HepG2 (cell line): ENCODE data around the gene SLC13A5. TPM values are rescaled to one million over a fixed set of nuclear protein-coding genes. Genes with fewer than 3 reads are reported as not detected.

Experiments used
- AGO1 ChIP-seq: fragments of 200-400 bp; formaldehyde crosslinking; IDR thresholded peaks from 2 replicates; pipeline ENCODE4 v1.6.1; 2017; ENCODE audit warnings: mild to moderate bottlenecking, low read depth, low read length, moderate library complexity; ENCODE audit not compliant: poor library complexity, severe bottlenecking
- ELF3 ChIP-seq: IDR thresholded peaks from 2 replicates; pipeline ENCODE4 v1.6.1; 2016; ENCODE audit warnings: missing genetic modification reagents, missing compliant biosample characterization
- GMEB2 ChIP-seq: IDR thresholded peaks from 2 replicates; pipeline ENCODE4 v1.6.1; 2016; ENCODE audit warnings: missing biosample characterization, missing genetic modification reagents, low read depth
- ISX ChIP-seq: sonication (generic); formaldehyde crosslinking; conservative IDR thresholded peaks from 2 replicates; pipeline ENCODE4 v1.5.0; 2020; ENCODE audit warnings: missing genetic modification reagents
- KAT8 ChIP-seq: IDR thresholded peaks from 2 replicates; pipeline ENCODE4 v1.6.1; 2016; ENCODE audit warnings: missing genetic modification reagents, missing compliant biosample characterization
- KDM6A ChIP-seq: IDR thresholded peaks from 2 replicates; pipeline ENCODE4 v1.6.1; 2016; ENCODE audit warnings: low read depth
- KLF16 ChIP-seq, 2 experiments: sonication (generic) in 1 of 2; formaldehyde crosslinking in 1 of 2; IDR thresholded peaks; 2 replicates each; pipeline versions ENCODE4 v1.6.1 to v1.8.0; 2016 to 2023; ENCODE audit warnings: missing genetic modification reagents in 2 of 2, missing compliant biosample characterization in 1 of 2
- MTF2 ChIP-seq: sonication (generic); formaldehyde crosslinking; IDR thresholded peaks from 2 replicates; pipeline ENCODE4 v1.5.0; 2020; ENCODE audit warnings: missing genetic modification reagents, borderline replicate concordance
- NR2F6 ChIP-seq, 2 experiments: IDR thresholded peaks; 2 replicates each; pipeline ENCODE4 v1.6.1; 2016; ENCODE audit warnings: antibody characterized with exemption in 1 of 2, mild to moderate bottlenecking in 1 of 2
- NRL ChIP-seq: sonication (generic); formaldehyde crosslinking; IDR thresholded peaks from 2 replicates; pipeline ENCODE4 v1.5.0; 2020; ENCODE audit warnings: missing genetic modification reagents, mild to moderate bottlenecking, moderate library complexity, borderline replicate concordance
- PITX1 ChIP-seq: sonication (generic); formaldehyde crosslinking; IDR thresholded peaks from 2 replicates; pipeline ENCODE4 v1.5.1; 2020; ENCODE audit warnings: mild to moderate bottlenecking, missing genetic modification reagents
- SNAI1 ChIP-seq: sonication (generic); formaldehyde crosslinking; IDR thresholded peaks from 2 replicates; pipeline ENCODE4 v1.5.0; 2020; ENCODE audit warnings: mild to moderate bottlenecking, missing genetic modification reagents, borderline replicate concordance
- SP2 ChIP-seq: sonication (generic); formaldehyde crosslinking; IDR thresholded peaks from 2 replicates; pipeline ENCODE4 v1.5.1; 2020; ENCODE audit warnings: mild to moderate bottlenecking, missing genetic modification reagents
- TOE1 ChIP-seq: sonication (generic); formaldehyde crosslinking; IDR thresholded peaks from 2 replicates; pipeline ENCODE4 v1.4.0; 2020; ENCODE audit warnings: mild to moderate bottlenecking, missing genetic modification reagents
- TRIM24 ChIP-seq: sonication (generic); formaldehyde crosslinking; IDR thresholded peaks from 2 replicates; pipeline ENCODE4 v1.8.0; 2022; ENCODE audit warnings: mild to moderate bottlenecking, missing genetic modification reagents
- ZFP36 ChIP-seq: fragments of 150-350 bp; IDR thresholded peaks from 2 replicates; pipeline ENCODE4 v1.6.1; 2018; ENCODE audit warnings: borderline replicate concordance, low read length, low read depth; ENCODE audit not compliant: partially characterized antibody
- ZNF251 ChIP-seq: sonication (generic); formaldehyde crosslinking; IDR thresholded peaks from 2 replicates; pipeline ENCODE4 v1.9.0; 2021; ENCODE audit warnings: mild to moderate bottlenecking, missing genetic modification reagents
- ZNF354B ChIP-seq: sonication (generic); formaldehyde crosslinking; IDR thresholded peaks from 2 replicates; pipeline ENCODE4 v1.8.0; 2022; ENCODE audit warnings: mild to moderate bottlenecking, missing genetic modification reagents
- ZNF414 ChIP-seq: sonication (generic); formaldehyde crosslinking; IDR thresholded peaks from 2 replicates; pipeline ENCODE4 v1.5.0; 2020; ENCODE audit warnings: missing genetic modification reagents
- ZNF510 ChIP-seq: sonication (generic); formaldehyde crosslinking; IDR thresholded peaks from 2 replicates; pipeline ENCODE4 v1.4.0; 2020; ENCODE audit warnings: low read depth, mild to moderate bottlenecking, missing genetic modification reagents
- ZNF574 ChIP-seq: sonication (generic); formaldehyde crosslinking; IDR thresholded peaks from 2 replicates; pipeline ENCODE4 v1.4.0; 2020; ENCODE audit warnings: missing genetic modification reagents
- ZSCAN21 ChIP-seq: sonication (generic); formaldehyde crosslinking; IDR thresholded peaks from 2 replicates; pipeline ENCODE4 v1.8.0; 2022; ENCODE audit warnings: mild to moderate bottlenecking, missing genetic modification reagents, moderate library complexity, borderline replicate concordance
- polyA plus RNA-seq, 8 experiments: library from polyadenylated mRNA; depleted of rRNA in 3 of 8; stranded (reverse) in 7 of 8; unstranded in 1 of 8; fragments of >200 nt; fragmentation: Illumina TruSeq in 4 of 8; extraction: Trizol in 4 of 8; gene quantifications; 2 replicates each; pipeline versions ENCODE4 v1.2.1 to v1.2.3, GENCODE V29; 2011 to 2016; ENCODE audit warnings: low read depth in 4 of 8, missing spikeins in 1 of 8, mixed read lengths in 1 of 8; ENCODE audit not compliant: insufficient read depth in 1 of 8
- total RNA-seq, 5 experiments: library from RNA; depleted of rRNA; stranded (reverse); fragments of >200 nt; fragmentation: Illumina TruSeq; extraction: Trizol; gene quantifications; 2 replicates each; pipeline ENCODE4 v1.2.3, GENCODE V29; 2016; ENCODE audit warnings: low read depth in 1 of 5

The SLC13A5 gene
- total and polyA plus RNA-seq, 2 of the 13 experiments (the other 11 are each of a cell fraction or from before 2014, with no cell fraction given), result 42.8 to 310 TPM

GRCh38 chr17:6699997-6700947, 12.9 kb downstream of the SLC13A5 start (continued):
- TF ChIP-seq ZNF251 (CRISPR knock-in tag) (no peak), ZNF354B (peak; percentile 36; the same call in 1 of the 2 replicates), TOE1 (CRISPR knock-in tag) (no peak; the same call in 1 of the 2 replicates), ZNF414 (CRISPR knock-in tag) (peak; percentile 73), TRIM24 (CRISPR knock-in tag) (peak; percentile 81; the same call in 1 of the 2 replicates), KDM6A (peak; percentile 94), KLF16 (CRISPR knock-in tag; IDR thresholded peaks at IDR 0.05) (peak in 1 of 2 experiments; percentile 87; a peak in 2 of 4 replicates), KAT8 (CRISPR knock-in tag) (peak; percentile 78), MTF2 (CRISPR knock-in tag) (no peak), ELF3 (CRISPR knock-in tag) (peak; percentile 93), NR2F6 (IDR thresholded peaks at IDR 0.05) (peak; percentile 99), NR2F6 (CRISPR knock-in tag; IDR thresholded peaks at IDR 0.05) (peak; percentile 99), ZFP36 (no peak), ZNF574 (CRISPR knock-in tag) (no peak; the same call in none of the 2 replicates), AGO1 (no peak), ZSCAN21 (CRISPR knock-in tag) (peak; percentile 100), SP2 (CRISPR knock-in tag) (no peak), ISX (CRISPR knock-in tag) (0 out of 2 replicates have a peak, but pooled peaks have one; percentile 47), GMEB2 (CRISPR knock-in tag) (no peak), PITX1 (CRISPR knock-in tag) (peak; percentile 88), SNAI1 (CRISPR knock-in tag) (0 out of 2 replicates have a peak, but pooled peaks have one; percentile 44), NRL (CRISPR knock-in tag) (peak; percentile 16; the same call in 1 of the 2 replicates), ZNF510 (CRISPR knock-in tag) (no peak)
